Coronary artery (tissue), 2 donors: Measurements from ENCODE around the gene ANO1.

Source experiments
- DNase-seq: peaks from one replicate; pipeline ENCODE4 v3.0.0-alpha.2; 2017; ENCODE audit warnings: low spot score
- H3K27ac ChIP-seq, 2 donors: fragments of 200-600 bp; sonication (generic); one replicate each; pipeline ENCODE4 v1.5.1; 2016 to 2019
- H3K4me3 ChIP-seq: fragments of 200-600 bp; sonication (generic); 2 replicates; pipeline ENCODE4 v1.5.1; 2016; ENCODE audit warnings: mild to moderate bottlenecking, moderate library complexity
- TF ChIP-seq, protein P1 (sequence below): fragments of 200-600 bp; sonication (generic); IDR thresholded peaks from one replicate; pipeline ENCODE4 v1.5.1; 2019; ENCODE audit warnings: antibody characterized with exemption

The ANO1 gene

DNA sequence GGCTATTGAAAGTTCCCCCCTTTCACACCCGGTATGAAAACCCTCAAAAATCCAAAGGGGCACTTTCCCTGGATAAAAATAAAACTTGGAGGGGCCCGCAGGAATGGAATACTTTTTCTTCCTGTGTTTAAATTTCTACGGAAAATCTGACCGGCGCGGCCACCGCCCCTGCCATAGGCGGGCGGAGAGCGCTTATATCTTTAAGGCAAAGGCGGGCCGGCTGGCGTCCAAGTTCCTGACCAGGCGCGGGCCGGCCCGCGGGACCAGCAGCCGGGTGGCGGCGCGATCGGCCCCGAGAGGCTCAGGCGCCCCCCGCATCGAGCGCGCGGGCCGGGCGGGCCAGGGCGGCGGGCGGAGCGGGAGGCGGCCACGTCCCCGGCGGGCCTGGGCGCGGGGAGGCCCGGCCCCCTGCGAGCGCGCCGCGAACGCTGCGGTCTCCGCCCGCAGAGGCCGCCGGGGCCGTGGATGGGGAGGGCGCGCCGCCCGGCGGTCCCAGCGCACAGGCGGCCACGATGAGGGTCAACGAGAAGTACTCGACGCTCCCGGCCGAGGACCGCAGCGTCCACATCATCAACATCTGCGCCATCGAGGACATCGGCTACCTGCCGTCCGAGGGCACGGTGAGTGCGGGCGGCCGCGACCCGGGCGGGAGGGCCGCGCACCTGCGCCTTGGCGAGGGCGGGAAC, at the start of gene ANO1:
Gene ANO1, plus strand, starts transcription at position 223 of the 686 bp plus-strand sequence. Its CDS starts 290 bp downstream, at position 513.
- DNase-seq, result no peak
- Histone ChIP-seq H3K4me3 (peak within 1 kb of the TSS; percentile 80), H3K27ac (peak within 1 kb of the TSS; percentile 57 to 90)
- TF ChIP-seq, protein P1, sequence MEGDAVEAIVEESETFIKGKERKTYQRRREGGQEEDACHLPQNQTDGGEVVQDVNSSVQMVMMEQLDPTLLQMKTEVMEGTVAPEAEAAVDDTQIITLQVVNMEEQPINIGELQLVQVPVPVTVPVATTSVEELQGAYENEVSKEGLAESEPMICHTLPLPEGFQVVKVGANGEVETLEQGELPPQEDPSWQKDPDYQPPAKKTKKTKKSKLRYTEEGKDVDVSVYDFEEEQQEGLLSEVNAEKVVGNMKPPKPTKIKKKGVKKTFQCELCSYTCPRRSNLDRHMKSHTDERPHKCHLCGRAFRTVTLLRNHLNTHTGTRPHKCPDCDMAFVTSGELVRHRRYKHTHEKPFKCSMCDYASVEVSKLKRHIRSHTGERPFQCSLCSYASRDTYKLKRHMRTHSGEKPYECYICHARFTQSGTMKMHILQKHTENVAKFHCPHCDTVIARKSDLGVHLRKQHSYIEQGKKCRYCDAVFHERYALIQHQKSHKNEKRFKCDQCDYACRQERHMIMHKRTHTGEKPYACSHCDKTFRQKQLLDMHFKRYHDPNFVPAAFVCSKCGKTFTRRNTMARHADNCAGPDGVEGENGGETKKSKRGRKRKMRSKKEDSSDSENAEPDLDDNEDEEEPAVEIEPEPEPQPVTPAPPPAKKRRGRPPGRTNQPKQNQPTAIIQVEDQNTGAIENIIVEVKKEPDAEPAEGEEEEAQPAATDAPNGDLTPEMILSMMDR, result no peak

DNA sequence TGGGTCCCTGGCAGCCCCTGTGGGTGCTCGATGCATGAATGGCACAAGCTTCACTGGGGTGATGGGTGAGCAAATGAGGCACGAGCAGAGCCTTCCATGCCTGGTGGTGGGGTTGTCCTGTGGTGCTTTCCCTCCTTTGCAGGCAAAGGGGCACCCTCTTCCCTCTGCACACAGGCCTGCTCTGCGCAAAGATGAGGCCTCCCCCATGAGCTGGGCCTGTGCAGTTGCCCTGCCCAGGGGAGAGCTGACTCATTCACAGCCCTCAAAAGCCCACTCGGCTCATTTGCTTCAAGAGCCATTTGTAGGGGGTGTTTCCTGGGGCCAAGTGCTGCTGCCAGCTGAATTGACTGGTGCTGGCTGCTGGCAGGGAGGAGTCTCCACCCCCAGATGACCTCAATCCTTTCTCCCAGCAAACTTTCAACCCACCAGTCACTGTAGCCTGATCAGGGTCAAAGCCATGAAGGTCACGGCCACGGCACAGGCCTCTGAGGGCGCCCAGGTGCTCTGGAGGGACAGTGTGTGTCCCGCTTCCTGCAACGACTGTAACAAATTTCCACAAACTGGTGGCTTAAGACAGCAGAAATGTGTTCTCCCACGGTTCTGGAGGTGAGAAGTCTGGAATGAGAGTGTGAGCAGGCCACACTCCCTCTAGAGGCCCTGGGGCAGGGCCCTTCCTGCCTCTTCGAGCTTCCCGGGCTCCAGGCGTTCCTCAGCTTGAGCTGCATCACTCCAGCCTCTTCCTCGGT, 48.8 kb upstream of the ANO1 start:
- DNase-seq, result peak; percentile 68
- TF ChIP-seq, protein P1, result no peak
- Histone ChIP-seq H3K27ac (no peak overlapping the region), H3K4me3 (no peak overlapping the region)

DNA sequence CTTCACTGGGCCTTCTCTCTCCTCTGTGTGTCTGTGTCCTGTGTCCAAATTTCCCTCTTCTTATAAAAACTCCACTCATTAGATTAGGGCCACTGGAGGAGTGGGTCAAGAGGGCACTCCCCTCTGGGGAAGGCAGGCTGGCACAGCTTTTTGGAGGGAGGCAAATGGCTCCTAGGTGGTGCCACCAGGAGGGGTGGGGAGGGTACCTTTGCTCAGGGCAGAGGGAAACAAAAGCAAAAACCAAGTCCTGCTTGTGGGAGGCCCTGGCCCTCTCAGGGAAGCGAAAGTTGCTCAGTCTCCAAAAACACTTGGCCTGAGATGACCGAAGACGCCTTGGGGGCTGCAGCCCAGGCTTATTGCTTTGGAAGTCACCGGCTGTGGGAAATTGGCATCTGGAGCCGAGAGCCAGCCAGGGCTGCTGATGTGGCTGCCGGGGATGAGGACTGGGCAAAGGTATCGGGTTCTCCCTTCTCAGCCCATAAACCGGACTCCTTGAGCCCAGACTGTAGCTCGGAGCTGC, 48.2 kb upstream of the ANO1 start:
- TF ChIP-seq, protein P1, result no peak
- DNase-seq, result no peak
- Histone ChIP-seq H3K27ac (no peak overlapping the region), H3K4me3 (no peak overlapping the region)

DNA sequence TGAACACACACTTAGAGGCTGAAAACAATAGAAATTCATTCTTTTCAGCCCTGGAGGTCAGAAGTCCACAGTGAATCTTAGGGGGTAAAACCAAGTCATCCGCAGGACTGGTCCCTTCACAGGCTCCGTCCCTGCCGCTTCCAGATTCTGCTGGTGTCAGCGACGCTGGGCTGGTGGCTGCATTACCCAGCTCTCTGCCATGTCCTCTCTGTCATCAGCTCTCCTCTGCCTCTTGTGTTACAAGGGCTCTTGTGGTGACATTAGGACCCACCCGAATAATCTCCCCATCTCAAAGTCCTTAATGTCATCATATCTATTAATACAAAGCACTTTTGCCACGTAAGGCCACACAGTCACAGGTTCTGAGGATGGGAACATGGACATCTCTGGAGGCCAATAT, 47.7 kb upstream of the ANO1 start:
- TF ChIP-seq, protein P1, result no peak
- no peak for DNase-seq
- no peak overlapping the region for H3K4me3 ChIP-seq
- H3K27ac ChIP-seq, result no peak overlapping the region

DNA sequence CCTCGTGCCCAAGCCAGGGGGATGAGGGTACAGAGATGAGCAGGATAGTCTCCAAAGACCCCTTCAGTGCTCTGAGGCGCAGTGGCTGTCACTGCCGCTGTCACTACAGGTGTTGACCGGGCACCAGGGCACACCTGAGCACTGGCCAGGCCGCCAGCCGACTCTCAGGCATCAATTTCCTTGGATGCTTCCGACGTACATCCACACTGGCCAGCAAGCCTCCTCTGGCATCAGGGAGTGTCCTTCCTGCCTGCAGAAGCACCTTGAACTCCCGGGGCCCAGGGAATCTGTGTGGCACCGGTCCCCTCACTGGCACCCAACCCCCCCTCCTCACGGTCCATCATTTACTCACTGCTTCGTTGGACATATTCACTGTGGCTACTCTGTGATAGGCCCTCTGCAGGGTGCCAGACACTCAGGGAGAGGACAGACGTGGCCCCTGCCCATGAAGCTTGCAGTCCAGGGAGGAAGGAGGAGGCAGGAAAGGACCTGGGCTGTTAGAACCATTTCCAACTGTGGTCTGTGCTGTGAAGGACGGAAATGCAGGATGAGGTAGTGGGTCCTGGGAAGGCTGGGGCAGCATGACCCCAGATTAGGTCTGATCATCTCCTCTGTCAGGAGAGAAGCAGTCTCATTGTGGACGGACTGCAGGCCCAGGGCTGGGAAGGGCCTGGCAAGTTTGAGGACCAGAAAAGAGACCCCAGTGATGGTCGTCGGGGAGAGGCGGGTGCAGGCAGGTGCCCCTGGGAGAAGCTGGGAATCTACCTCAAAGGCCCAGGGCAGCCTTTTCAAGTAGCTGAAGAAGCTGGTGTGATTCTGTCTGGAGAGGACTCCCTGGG, 46.3 kb upstream of the ANO1 start:
- no peak overlapping the region for H3K4me3 ChIP-seq
- DNase-seq, result no peak
- H3K27ac ChIP-seq, result no peak overlapping the region
- TF ChIP-seq, protein P1, result no peak

DNA sequence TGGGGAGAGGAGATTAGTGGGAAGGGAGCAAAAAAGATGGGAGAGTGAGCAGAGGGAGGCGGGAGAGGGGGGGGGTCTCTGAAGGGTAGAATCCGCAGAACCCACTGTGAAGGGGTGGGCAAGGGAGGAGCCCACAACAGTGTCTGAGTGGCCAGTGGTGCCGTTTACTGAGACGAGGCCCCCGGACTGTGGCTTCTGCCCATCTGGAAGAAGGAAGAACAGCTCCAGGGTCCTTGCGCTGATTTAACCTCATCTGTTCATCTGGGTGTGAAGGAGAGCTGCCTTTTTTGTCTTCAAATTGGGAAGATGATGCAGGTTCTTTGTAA, 45.7 kb upstream of the ANO1 start:
- TF ChIP-seq, protein P1, result no peak
- H3K27ac ChIP-seq, result no peak overlapping the region
- no peak overlapping the region for H3K4me3 ChIP-seq
- no peak for DNase-seq
